SH-SY5Y (cell line): ENCODE measurements around the gene TRIO.

Experiments
- GATA2 ChIP-seq: IDR thresholded peaks from 2 replicates; pipeline ENCODE4 v1.6.1; 2011; ENCODE audit warnings: mild to moderate bottlenecking, low read depth, low read length
- GATA3 ChIP-seq: IDR thresholded peaks from 2 replicates; pipeline ENCODE4 v1.6.1; 2011; ENCODE audit warnings: low read depth, mild to moderate bottlenecking, low read length, moderate library complexity

GRCh38 chr5:14481349-14481748 lies 338.2 kb downstream of the TRIO start:
- TF ChIP-seq GATA3 (no peak), GATA2 (no peak)
